T-helper 2 cell (primary cell): Measurements from ENCODE around the gene FAM217A.
A peak's percentile ranks its signal among the peaks of the same experiment; 100 is the strongest.
"Not testable (repeated sequence)": the region's sequence is repeated elsewhere in the genome, so short reads cannot be mapped to it uniquely, and the experiment has no call there.

ENCODE experiments used
- DNase-seq, 5 experiments: peaks; one replicate each; pipeline versions ENCODE4 v3.0.0 to v3.0.0-alpha.2; 2012 to 2022
- total RNA-seq, 2 donors: gene quantifications; one replicate each; lab custom pipeline; 2026; lab: John Stamatoyannopoulos, UW

FAM217A gene, protein sequence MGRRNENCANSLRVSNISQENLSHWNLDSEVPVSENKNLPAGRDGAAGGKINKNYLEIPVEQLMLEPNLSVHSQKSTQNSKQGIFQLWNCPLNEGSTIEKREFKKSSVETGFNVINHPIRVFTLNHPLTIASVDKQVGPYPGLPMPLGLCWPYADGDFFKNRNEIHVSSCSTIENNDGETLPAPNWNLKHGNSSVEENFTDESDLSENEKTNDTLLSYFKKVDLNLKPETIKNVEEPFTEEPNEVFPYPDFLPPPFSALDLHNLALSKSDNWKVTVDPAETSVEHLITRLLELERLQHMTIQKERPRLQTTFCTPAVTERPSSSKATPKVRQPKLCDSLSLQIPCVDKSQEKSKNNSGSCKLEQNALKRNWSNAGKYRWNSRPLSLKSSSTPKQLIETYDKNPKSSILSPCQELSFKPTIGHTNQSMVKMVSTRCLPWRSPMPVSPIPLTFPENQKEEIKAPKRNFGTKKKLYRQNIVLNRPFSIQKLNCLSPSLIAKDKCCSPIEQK
- total RNA-seq = 0 reads per million in 2 donors

GRCh38 chr6:4078691-4079471 is at the start of gene FAM217A:
Gene FAM217A (minus strand): TSS chr6:4079137. CDS start chr6:4077414, 1,723 bp downstream.
- no peak for DNase-seq

- DNase-seq = no peak
Measured at GRCh38 chr6:4128072-4128471, 49.1 kb upstream of the FAM217A start.

- DNase-seq = peak in 1 of 5 experiments; percentile 24
Measured at GRCh38 chr6:4125933-4126864, 47.3 kb upstream of the FAM217A start.

- DNase-seq = no peak
Measured at GRCh38 chr6:4125500-4125899, 46.6 kb upstream of the FAM217A start.

DNA sequence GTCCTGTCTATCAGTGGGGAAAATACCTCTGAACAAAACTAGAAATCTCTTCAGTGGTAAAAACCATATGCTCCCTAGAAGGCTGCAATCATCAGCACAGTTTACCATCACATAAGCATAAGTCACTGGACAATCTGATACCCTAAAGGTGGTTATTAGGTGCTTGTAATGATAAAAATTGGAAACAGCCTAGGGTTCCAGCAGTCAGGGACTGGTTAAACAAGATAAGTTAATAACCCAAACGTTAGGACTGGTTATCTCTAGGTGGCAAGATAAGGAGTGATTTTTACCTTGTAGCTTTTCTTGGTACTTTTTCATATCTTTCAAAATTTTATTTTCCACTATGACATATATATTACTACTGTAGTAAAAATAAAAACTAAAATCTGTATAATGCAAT is 45.4 kb upstream of the FAM217A start:
- DNase-seq = no peak

DNA sequence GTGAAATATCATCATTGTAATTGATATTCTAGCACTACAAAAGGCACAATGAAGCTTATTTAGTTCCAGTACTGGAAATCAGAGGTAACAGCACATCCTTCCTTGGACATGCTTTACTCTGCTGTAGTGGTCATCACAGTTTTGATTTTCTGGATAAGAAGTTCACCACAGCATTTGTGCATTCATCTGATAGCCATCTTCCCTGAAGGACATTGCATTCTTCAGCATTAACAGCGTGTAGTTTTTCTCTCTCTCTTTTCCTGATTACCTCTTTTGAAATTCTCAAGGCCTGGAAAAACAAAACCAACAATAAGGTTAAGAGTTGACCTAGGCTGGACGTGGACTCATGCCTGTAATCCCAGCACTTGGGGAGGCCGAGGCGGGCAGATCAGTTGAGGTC is 36.8 kb upstream of the FAM217A start:
- DNase-seq = no peak

DNA sequence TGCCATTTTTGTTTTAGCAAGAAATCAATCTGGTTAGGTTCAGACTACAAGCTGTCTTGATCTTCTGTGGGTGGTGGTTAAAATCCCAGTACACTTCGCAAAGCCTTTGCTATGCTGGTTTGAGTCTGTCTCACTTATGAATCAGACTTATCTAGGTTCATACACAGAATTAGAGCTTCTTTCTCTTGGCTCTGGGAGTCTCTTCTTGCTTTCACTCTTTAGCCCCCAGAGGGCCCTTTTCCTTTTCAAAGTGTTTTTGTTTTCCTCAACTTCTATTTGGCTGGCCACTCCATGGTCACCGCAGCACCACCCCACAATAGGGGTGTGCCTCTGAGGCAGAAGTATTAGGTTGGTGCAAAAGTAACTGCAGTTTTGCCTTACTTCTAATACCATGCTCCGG is 35.2 kb upstream of the FAM217A start:
- no peak for DNase-seq

DNA sequence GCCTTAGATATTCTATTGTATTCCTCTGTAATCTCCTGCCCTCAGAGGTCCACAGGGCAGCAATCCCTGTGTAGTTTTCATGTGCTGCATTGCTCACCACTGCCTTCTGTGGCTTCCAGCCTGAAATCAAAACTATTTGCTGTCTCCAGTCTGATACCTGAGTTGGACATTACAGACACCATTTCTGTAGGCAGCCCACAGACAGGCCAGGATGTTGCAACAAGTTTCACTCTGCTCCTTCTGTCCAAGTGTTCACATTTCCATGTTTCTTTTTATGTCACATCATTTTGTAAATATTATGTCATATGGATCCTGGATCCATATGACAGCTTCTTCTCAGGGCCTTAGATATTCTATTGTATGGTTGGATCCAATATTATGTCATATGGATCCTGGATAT is 34.7 kb upstream of the FAM217A start:
- no peak for DNase-seq

GRCh38 chr6:4112366-4112765 is 33.4 kb upstream of the FAM217A start:
- no peak for DNase-seq

GRCh38 chr6:4109363-4109815 is 30.5 kb upstream of the FAM217A start:
- not testable (repeated sequence) for DNase-seq

DNA sequence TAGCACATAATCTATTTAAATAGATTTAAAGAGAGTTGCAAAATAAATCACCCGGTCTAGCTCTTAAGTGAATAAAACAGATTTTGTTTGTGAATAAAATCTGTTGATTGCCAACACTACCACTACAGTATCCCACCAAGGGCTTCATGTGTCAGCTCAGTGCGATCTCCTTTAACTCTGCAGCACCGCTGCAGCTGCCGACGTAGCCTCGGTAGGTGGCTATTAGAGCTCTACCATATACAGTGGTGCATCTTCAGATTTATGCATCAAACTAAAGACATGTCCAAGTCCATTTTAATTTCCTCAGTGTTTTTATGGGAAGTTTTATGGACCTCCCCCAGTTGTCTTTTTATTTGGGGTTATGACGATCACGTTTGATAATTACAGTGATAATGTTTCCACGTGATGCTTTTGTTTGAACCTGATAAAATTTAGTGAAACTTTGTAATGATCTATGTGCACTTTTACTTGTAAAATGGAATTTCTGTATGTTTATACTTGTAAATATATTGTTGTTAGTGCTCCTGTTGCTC is 29.7 kb upstream of the FAM217A start:
- DNase-seq = no peak

DNA sequence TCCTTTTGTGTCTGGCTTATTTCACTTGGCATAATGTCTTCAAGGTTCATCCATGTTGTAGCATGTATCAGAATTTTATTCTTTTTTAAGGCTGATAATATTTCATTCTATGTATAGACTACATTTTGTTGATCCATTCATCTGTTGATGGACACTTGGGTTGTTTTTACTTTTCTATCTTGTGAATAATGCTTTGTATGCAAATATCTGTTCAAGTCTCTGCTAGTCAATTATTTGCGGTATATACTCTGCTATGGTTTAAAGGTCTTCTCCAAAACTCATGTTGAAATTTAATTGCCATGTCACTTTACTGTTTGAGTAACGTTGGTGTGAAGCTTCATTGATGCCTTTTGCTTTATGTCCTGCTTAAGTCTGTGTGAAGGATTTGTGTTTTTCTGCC is 28.9 kb upstream of the FAM217A start:
- DNase-seq = no peak

GRCh38 chr6:4105980-4106536 is 27.1 kb upstream of the FAM217A start:
- DNase-seq = no peak

- no peak for DNase-seq
Measured at GRCh38 chr6:4103929-4104328, 25.0 kb upstream of the FAM217A start.

- DNase-seq = no peak
Measured at GRCh38 chr6:4102687-4103244, 23.8 kb upstream of the FAM217A start.

DNA sequence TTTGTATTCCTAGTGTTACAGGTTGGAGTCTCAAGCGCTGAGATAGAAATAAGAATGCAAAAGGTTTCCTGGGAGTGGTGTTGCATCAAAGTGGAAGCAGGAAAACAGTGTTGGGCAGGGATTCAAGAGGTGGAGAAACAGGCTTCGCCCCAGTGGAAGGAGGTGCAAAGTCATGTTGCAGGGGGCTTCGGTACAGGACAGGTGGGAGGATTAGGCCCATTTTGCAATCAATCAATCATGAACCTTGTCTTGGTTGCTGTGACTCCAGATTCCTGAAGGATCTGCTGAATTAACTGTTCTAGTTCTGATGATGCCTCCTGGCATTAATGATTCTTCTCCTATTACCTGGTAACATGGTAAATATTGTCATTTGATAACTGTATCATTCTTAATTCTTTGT is 22.4 kb upstream of the FAM217A start:
- no peak for DNase-seq

DNA sequence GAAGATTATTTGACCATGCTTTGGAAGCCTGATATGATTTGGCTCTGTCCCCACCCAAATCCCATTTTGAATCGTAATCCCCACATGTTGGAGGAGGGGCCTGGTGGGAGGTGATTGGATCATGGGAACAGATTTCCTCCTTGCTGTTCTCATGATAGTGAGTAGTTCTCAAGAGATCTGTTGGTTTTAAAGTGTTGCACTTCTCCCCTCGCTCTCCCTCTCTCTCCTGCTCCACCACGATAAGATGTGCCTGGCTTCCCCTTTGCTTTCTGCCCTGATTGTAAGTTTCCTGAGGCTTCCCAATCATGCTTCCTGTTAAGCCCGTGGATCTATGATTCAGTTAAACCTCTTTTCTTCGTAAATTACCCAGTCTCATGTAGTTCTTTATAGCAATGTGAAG is 21.7 kb upstream of the FAM217A start:
- DNase-seq = no peak

DNA sequence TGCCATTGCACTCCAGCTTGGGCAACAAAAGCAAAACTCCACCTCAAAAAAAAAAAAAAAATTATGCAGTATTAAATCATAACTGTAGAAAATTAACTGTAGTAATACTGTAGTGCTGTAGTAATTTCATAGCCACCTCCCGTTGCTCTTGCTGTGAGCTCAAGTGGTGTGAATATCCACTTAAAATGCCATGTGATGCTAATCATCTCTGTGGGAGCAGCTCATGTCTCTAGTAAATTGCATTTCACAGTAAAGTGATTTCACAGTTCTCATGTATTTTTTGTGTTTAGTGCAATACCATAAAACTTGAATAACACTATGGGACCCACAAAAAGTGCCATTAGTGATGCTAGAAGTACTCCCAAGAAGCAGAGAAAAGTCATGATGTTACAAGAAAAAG is 14.4 kb upstream of the FAM217A start:
- DNase-seq = no peak

DNA sequence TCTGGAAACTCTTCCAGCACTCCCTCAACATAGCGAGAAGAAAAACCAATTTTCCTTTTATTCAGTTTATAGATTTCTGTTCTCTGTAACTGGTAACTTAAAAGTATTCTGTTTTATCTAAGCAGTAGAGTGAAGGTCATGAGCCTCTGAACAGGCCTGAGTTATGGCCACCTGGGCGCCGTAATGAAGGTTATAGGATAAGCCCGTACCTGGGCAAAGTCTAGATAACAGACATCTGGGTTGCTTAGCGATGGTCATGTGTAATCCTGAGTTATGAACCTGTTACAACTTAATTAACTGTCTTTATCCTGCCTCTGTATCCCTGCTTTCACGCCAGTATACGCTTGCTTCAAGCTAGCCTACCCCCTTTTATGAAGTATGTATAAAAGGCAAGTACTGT is 13.0 kb upstream of the FAM217A start:
- DNase-seq = no peak

- DNase-seq = not testable (repeated sequence)
Measured at GRCh38 chr6:4090043-4090442, 11.1 kb upstream of the FAM217A start.

GRCh38 chr6:4088704-4089103 is 9.8 kb upstream of the FAM217A start:
- DNase-seq = no peak

- DNase-seq = no peak
Measured at GRCh38 chr6:4085332-4085700, 6.4 kb upstream of the FAM217A start.
